Measurements from ENCODE around the gene USP32.
"Not testable (repeated sequence)": the region's sequence is repeated elsewhere in the genome, so short reads cannot be mapped to it uniquely, and the experiment has no call there.

Gene USP32

DNA sequence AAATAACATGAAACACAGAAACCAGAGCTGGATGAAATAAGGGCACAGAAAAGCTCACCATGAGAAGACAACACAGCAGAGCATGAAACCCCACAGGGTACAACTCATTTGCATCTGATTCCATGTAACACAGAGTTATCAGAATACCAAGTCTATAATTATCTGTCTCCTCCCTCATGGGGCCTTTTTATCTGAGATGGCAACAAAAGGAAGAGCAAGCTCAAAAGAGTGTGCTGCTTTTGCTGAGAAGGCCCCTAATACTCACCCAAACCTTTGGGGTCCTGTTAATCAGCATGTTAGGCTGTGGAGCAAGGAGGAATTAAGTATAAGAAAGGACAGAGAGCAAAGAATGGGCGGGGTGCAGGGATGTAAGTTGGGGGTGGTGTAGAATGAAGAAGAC is 205.6 kb downstream of the USP32 start:
- DNase-seq (ENCODE audit: low read depth in 1 of 2, low spot score in 1 of 2), result not testable (repeated sequence)

DNA sequence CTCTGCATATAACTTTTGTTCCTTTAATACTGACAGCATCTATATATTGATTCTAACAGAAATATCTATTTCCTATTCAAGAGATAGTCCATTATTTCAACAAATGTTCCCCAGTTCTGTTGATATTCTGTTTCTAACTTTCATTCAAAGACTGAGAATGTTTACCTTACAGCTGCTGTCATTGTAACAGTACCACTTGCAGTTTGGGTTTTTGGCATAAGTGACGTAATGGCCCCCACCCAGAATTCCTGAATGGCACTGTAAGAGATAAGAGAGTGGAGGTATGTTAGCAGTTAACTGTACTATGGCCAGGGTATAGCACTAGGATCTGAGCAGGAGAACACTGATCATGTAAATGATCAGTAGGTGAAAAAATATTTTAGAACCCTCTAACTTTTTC is 211.6 kb downstream of the USP32 start:
- DNase-seq (ENCODE audit: low read depth in 1 of 2, low spot score in 1 of 2), result not testable (repeated sequence)

DNA sequence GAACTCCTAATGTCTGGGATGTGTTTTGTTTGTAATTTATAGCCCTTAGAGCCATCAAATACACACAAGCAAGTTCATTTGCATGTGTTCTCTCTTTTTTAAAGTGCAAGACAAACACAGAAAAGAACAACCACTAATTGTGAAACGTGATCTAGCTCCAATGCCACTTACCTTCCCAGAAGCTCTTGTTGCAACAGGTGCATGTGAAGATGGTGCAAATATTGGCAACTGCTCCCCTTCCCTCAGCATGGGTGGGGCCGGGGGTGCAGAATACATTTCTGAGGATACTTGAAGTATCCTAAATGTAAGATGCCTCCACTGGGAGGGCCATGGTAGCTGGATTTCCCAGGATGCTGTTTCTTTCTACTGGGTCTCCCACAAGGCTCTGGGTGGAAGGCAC is 213.8 kb downstream of the USP32 start:
- not testable (repeated sequence) for DNase-seq (ENCODE audit: low read depth in 1 of 2, low spot score in 1 of 2)

GRCh38 chr17:60176763-60177162 is 215.2 kb downstream of the USP32 start:
- not testable (repeated sequence) for DNase-seq (ENCODE audit: low read depth in 1 of 2, low spot score in 1 of 2)

GRCh38 chr17:60174767-60175166 is 217.2 kb downstream of the USP32 start:
- DNase-seq (ENCODE audit: low read depth in 1 of 2, low spot score in 1 of 2), result not testable (repeated sequence)

- DNase-seq (ENCODE audit: low read depth in 1 of 2, low spot score in 1 of 2), result no peak
These were observed 217.9 kb downstream of the USP32 start for GRCh38 chr17:60174035-60174434.

GRCh38 chr17:60173304-60173819 is 218.6 kb downstream of the USP32 start:
- DNase-seq (ENCODE audit: low read depth in 1 of 2, low spot score in 1 of 2), result no peak

DNA sequence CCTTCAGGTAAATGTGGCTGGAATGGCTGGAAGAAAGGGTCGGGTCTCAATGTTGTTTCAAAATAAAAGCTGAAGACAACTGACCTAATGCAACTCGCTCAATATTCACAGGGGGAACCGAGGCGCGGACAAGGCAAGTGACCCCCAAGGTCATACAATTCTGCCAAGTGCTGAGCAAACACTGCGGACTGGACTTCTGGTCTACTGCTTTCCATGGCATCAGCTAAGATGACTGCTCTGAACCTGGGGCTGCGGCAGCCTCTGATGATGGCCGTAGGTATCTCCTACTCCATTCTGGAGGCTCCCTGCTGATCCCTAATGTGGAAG is 220.2 kb downstream of the USP32 start:
- no peak for DNase-seq (ENCODE audit: low read depth in 1 of 2, low spot score in 1 of 2)

DNA sequence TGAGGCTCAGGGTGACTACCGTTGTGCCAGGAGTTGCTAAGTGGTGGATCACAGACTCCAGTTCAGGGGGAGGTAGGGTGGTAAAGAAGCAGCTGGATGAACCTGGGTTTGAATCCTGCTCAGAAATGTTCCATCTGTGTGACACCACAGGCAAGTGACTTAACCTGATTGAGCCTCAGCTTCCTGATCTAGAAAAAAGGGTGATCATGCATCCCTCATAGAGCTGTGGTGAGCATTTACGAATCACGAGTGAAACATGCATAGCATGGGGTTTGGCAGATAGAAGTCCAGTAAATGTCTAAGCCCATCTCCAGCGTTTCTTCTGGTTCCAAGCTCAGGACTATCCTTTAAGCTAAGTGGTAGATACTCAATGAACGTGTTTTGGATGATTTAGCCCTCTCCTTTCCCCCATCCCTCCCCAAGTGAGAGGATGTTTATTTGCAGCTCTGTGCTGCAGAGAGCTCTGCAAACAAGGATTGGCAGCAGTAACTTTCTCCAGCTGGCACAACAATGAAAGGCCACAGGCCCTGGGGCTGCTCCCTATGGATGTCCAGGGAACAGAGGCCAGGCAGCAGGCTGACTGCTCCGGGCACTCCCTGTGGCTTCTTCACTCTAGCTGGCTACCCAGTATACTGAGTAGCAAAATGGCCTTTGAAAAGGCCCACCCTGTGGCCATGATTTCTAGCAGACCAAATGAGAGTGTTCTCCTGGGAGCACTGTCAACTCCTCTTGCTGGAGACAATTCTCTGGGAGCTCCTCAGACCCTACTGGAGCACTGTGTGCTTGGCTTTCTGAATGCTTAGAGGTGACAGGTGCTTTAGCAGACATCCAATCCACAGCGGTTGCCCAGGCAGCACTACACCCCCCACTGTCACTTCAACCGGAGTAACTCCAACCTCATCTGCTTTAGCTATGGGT is 220.8 kb downstream of the USP32 start:
- no peak for DNase-seq (ENCODE audit: low read depth in 1 of 2, low spot score in 1 of 2)

- DNase-seq (ENCODE audit: low read depth in 1 of 2, low spot score in 1 of 2), result no peak
These were observed 221.8 kb downstream of the USP32 start for GRCh38 chr17:60169921-60170817.

DNA sequence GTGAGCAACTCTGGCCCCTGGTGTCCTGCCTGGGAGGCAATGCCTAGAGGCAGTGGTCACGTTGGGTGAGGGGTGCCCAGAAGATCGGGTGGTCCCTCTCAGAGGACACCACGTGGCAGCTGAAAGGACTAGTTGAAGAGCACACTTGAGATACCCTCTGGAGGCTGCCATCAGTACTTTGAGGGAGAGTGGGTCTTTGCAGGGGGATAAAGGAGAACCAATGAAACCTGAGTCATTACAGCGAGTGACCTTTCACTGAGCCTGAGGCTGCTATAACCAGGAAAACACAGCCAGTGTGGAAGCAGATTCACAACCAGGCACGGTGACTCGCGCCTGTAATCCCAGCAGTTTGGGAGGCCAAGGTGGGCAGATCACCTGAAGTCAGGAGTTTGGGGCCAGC is 223.3 kb downstream of the USP32 start:
- no peak for DNase-seq (ENCODE audit: low read depth in 1 of 2, low spot score in 1 of 2)

GRCh38 chr17:60167065-60167741 is 224.7 kb downstream of the USP32 start:
- DNase-seq (ENCODE audit: low read depth in 1 of 2, low spot score in 1 of 2), result no peak

DNA sequence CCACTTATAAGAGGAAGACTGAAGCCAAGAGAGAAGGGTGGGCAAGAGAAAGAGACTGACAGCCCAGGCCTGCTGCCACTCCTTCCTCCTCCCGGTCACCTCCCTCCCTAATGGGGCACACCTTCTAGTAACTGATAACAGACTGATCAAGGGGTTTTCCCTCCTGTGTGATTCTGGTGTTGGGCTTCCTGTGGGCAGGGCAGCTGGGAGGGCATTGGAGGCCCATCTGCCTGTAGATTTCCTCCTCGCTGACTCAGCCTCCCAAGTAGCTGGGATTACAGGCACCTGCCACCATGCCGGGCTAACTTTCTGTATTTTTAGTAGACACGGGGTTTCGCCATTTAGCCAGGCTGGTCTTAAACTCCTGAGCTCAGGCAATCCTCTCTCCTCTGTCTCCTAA is 226.0 kb downstream of the USP32 start:
- DNase-seq (ENCODE audit: low read depth in 1 of 2, low spot score in 1 of 2), result no peak

- DNase-seq (ENCODE audit: low read depth in 1 of 2, low spot score in 1 of 2), result no peak
These were observed 226.7 kb downstream of the USP32 start for GRCh38 chr17:60165223-60165622.

GRCh38 chr17:60164697-60165096 is 227.2 kb downstream of the USP32 start:
- DNase-seq (ENCODE audit: low read depth in 1 of 2, low spot score in 1 of 2), result no peak

DNA sequence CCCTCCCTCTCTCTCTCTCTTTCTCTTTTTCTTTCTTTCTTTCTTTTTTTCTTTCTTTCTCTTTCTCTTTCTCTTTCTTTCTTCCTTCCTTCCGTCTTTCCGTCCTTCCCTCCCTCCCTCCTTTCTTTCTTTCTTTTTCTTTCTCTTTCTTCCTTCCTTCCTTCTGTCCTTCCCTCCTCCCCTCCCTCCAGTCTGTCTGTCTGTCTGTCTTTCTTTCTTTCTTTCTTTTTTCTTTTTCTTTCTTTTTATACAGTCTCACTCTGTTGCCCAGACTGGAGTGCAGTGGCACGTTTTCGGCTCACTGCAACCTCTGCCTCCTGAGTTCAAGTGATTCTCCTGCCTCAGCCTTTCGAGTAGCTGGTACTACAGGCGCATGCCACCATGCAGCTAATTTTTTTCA is 227.8 kb downstream of the USP32 start:
- no peak for DNase-seq (ENCODE audit: low read depth in 1 of 2, low spot score in 1 of 2)

GRCh38 chr17:60163108-60163784 is 228.7 kb downstream of the USP32 start:
- no peak for DNase-seq (ENCODE audit: low read depth in 1 of 2, low spot score in 1 of 2)

DNA sequence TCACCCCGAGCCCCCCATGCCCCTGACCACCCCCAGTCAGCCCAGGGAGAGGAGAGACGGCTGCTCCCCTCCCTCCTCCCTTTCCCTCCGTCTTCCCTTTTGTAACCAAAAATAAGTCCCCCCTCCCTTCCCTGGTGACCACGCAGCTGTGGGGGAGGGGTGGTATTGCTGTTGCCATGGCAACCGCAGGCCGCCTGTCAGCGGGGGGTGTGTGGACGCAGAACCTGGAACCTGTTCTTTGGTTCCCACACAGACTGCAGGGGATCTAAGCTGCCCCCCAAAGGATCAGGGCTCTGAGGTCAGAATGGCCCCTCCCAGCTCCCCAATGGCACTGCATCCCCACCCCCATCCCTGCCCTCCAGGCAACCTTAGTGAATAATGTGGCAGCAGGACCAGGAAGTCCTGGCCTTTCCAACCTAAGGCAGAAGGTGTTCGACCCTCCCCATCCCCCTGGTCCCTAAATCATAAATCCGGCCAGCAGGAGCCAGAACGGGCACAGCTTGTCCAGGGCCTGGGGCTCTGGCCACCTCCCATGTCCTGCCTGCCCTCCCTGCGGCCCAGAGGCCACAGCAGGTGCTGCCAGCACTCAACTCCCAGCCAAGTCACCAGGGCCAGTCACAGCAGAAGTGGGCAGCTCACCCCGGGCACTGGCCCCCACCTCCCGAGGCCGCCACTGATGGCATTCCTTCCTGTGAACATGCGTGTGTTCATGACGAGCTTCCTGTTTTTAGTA is 230.2 kb downstream of the USP32 start:
- DNase-seq (ENCODE audit: low read depth in 1 of 2, low spot score in 1 of 2), result no peak

GRCh38 chr17:60160829-60161501 is 231.0 kb downstream of the USP32 start:
- no peak for DNase-seq (ENCODE audit: low read depth in 1 of 2, low spot score in 1 of 2)

GRCh38 chr17:60159479-60159866 is 232.5 kb downstream of the USP32 start:
- no peak for DNase-seq (ENCODE audit: low read depth in 1 of 2, low spot score in 1 of 2)
